ENCODE measurements around the gene PIAS4. TPM values are rescaled to one million over a fixed set of nuclear protein-coding genes. Genes with fewer than 3 reads are reported as not detected.

The PIAS4 gene
- total and polyA plus RNA-seq, 5 experiments from 2014 or later, result 3.2 to 34.9 (median 4.9) TPM

DNA sequence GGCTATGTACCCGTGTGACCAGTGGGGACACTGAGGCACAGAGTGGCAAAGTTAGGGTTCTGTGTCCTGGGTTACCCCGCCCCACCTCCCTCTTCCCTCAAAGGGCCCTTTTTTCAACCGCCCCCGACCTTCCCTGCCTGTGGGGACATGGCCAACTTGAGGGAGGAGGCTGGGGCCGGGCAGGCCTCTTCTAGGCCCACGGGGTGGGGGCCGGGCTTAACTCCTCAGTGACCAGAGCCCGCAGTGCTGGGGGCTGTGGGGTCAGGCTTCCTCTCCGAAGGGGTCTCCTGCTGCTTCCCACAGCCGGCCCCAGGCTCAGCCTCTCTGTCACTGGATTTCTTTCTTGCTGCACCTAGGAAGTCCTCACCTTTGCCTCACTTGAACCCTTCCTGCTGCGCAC lies 23.9 kb downstream of the PIAS4 start:
- Mint-ChIP-seq H3K36me3 (peaks cover 0 to 18% (median 0%) of the 10 kb centered on the region in 3 donors), H3K4me1 (no peaks in the 10 kb centered on the region), H3K9me3 (no peaks in the 10 kb centered on the region), H3K27ac (peak overlapping the region in 1 of 10 donors; percentile 58), H3K4me3 (no peak overlapping the region), H3K27me3 (no peaks in the 10 kb centered on the region)
- POLR2A ChIA-PET, result no interaction called here
- DNase-seq, result no peak
- no peak for ATAC-seq

DNA sequence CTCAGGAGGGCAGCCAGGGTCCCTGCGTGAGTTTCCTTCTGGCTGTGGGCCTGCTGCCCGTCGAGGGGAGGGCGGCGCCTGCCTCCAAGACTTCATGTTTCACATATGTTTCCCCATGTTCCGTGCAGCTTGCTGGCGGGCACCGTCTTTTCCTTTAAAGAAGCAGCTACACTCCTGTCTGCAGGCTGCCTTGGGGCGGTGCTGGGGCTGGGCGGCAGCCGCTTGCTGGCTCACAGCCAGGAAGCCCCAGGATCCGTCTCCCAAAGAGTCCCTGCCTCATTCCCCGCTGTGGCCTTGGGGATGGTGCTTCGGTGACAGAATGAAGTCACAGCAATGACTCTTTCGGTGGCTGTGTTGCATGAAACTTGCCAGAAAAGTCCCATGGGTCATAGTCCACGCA lies 24.9 kb downstream of the PIAS4 start:
- POLR2A ChIA-PET, result no interaction called here
- no peak for ATAC-seq

DNA sequence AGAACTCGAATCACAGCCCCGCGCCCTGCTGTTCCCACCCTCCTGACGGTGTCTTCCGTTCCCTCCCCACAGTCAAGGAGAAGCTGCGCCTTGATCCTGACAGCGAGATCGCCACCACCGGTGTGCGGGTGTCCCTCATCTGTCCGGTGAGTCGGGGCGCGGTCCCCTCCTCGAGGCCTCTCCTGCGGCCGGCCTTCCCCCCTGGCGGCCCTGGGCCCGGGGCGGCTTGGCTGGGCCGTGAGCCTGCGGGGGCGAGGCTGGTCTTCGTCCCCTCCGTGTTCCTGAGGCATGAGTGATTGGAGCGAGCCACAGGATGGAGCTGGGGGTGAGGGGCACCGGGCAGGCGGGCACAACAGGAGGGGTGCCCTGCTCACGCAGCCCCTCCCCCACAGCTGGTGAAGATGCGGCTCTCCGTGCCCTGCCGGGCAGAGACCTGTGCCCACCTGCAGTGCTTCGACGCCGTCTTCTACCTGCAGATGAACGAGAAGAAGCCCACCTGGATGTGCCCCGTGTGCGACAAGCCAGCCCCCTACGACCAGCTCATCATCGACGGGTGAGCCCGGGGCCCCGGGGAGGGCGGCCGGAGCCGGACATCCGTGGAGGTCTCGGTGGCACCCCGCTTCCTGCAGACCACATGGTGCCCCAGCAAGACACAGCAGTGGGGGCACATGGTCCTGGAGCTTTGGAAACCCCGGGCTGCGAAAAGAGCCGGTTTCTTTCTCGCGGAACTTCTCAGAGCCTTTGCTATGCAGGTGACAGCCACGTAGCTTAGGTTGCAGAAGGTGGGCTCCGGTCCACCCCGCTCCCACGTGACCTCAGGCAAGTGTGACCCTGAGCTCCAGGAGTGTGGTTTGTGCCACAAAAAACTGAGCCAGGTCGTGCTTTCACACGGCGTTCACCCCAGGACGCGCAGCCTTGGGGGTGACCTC lies 25.8 kb downstream of the PIAS4 start:
- Mint-ChIP-seq H3K27ac (no peak overlapping the region), H3K27me3 (no peaks in the 10 kb centered on the region), H3K4me3 (no peak overlapping the region), H3K4me1 (no peaks in the 10 kb centered on the region), H3K36me3 (peaks cover 0 to 9% (median 0%) of the 10 kb centered on the region in 3 donors), H3K9me3 (no peaks in the 10 kb centered on the region)
- ATAC-seq (no peak), DNase-seq (no peak)
- POLR2A ChIA-PET, result interaction anchor here (0.6 to 1.1 kb wide), 3 partner anchors 26 to 194 kb away, joined by 3 to 4 read pairs (median 4); no protein-coding TSS in a partner anchor

More for the DNA sequence above, 24.9 kb downstream of the PIAS4 start:
- H3K4me3 Mint-ChIP-seq, result no peak overlapping the region
- H3K27me3 Mint-ChIP-seq, result no peaks in the 10 kb centered on the region
- no peaks in the 10 kb centered on the region for H3K4me1 Mint-ChIP-seq
- H3K27ac Mint-ChIP-seq, result no peak overlapping the region
- no peaks in the 10 kb centered on the region for H3K9me3 Mint-ChIP-seq
- no peak for DNase-seq
- peaks cover 0 to 8% (median 0%) of the 10 kb centered on the region in 3 donors for H3K36me3 Mint-ChIP-seq

DNA sequence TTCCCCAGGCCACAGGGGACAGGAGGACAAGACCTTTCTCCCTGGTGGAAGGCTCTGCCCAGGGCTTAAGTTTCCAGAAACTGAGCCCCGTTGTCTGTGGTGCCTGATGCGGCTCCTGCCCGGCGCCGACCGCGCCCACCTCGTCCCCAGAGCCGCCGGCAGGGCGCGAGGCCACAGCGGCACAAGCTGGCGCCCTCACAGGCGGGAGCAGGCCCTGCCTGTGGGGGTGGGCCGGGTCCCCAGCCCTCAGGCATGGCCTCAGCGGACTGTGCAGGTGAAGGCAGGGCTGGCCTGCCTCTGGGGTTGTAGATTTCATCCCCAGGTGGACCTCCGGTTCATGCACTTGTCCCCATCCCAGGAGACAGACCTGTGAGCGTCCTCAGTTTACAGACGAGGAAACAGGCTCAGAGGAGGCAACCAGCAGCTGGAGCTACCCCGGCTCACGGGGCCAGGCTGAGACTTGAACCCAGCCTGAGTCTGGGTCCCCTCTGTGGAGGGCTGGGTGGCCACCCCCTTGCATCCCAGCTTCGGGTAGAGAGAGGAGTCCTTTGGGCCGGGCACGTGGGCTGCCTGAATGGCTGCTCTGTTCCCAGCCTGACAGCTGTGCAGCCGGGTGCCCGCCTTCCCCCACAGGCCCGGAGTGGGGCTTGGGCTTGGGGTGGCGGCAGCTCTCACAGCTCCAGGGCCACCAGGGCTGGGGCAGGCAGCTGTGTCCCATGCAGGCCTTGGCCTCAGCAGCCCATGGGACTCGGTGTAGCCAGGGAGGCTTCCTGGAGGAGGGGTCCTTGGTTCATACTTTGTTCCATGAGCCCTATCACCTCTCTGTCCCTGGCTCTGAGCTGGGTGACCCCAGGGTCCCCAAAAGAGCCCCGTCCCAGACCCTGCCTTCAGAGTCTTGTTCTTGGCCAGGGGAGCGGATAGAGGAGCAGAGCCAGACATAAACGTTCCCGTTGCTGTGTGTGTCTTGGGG lies 26.8 kb downstream of the PIAS4 start:
- ATAC-seq (no peak), DNase-seq (no peak)
- Mint-ChIP-seq H3K36me3 (peaks cover 0 to 6% (median 0%) of the 10 kb centered on the region in 3 donors), H3K4me1 (no peaks in the 10 kb centered on the region), H3K4me3 (no peak overlapping the region), H3K9me3 (no peaks in the 10 kb centered on the region), H3K27me3 (no peaks in the 10 kb centered on the region), H3K27ac (peak overlapping the region in 1 of 10 donors; percentile 62)
- POLR2A ChIA-PET, result interaction anchor here (0.5 to 1.1 kb wide), 6 partner anchors 22 to 1005 kb away, joined by 3 to 5 read pairs (median 3); no protein-coding TSS in a partner anchor

DNA sequence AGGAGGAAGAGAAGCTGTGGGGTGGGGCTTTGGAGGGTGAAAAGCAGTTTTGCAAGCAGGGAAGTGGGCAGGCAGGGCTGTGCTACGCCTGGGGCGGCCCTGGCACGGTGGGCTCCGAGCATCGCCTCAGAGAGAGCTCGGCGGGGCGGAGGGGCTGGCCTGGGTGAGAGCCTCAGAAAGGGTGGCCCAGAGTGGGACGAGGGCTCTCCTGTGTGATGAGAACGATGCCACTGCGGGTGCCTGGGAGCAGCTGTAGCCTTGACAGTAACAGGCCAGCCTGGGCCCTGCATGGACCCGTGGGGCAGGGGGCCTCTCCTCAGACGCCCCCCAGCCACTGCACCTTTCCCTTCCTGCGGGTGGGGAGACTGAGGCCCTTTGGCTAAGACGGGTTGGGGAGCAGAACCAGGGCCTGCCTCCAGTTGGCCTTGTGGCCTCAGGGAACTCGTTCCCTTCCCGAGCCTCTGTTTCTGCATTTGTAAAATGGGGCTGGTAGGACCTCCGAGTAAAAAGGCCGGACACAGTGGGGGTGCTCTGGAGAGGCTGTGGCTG lies 27.6 kb downstream of the PIAS4 start:
- POLR2A ChIA-PET, result interaction anchor here (0.5 to 1.1 kb wide), 4 partner anchors 22 to 1004 kb away, joined by 3 to 5 read pairs (median 3); no protein-coding TSS in a partner anchor
- no peak for DNase-seq
- Mint-ChIP-seq H3K36me3 (peaks cover 0 to 9% (median 0%) of the 10 kb centered on the region in 3 donors), H3K4me1 (peaks cover 0 to 3% (median 1%) of the 10 kb centered on the region in 4 donors), H3K27me3 (no peaks in the 10 kb centered on the region), H3K9me3 (no peaks in the 10 kb centered on the region), H3K4me3 (no peak overlapping the region), H3K27ac (peak overlapping the region in 1 of 10 donors; percentile 62)
- ATAC-seq, result no peak

DNA sequence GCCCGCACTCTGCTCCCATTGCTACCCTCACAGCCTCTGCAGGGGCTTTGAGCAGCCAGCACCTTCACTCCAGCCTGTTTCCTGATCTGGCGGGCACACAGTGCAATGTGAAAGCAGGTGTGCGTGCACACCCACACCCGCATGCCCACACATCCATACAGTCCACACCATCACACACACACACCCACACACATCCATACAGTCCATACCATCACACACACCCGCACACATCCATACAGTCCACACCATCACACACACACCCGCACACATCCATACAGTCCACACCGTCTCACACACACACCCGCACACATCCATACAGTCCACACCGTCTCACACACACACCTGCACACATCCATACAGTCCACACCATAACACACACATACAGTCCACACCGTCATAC lies 28.0 kb downstream of the PIAS4 start:
- no peak overlapping the region for H3K27ac Mint-ChIP-seq
- H3K4me3 Mint-ChIP-seq, result no peak overlapping the region
- no peak for DNase-seq
- H3K27me3 Mint-ChIP-seq, result no peaks in the 10 kb centered on the region
- peaks cover 0 to 9% (median 0%) of the 10 kb centered on the region in 3 donors for H3K36me3 Mint-ChIP-seq
- peaks cover 0 to 8% (median 5%) of the 10 kb centered on the region in 4 donors for H3K4me1 Mint-ChIP-seq
- no peaks in the 10 kb centered on the region for H3K9me3 Mint-ChIP-seq
- POLR2A ChIA-PET, result interaction anchor here (1.1 kb wide), 1 partner anchor 51 kb away, joined by 5 read pairs; no protein-coding TSS in a partner anchor
- ATAC-seq, result peak in 1 of 2 donors; percentile 11

DNA sequence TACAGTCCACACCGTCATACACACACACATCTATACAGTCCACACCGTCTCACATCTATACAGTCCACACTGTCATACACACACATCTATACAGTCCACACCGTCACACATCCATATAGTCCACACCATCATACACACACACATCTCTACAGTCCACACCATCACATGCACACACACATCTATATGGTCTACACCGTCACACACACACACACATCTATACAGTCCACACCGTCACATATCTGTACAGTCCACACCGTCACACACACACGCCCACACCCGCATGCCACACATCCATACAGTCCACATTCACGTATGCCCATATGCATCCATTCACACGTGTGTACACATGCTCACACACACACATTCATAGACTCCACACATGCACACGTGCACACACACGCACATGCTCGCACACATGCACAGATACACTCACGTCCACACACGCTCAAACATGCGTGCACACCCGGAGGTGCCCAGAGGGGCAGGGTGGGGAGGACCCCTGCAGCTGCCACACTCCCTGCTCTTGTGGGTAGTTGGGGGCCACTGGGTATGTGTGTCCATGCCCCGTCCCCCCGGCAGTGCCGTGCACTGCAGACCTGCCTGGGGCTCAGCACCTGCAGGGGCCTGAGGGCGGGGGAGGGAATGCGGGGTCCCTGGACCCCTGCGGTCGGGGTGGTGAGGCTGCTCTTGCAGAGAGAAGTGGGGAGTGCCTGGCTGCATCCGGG lies 29.2 kb downstream of the PIAS4 start:
- Mint-ChIP-seq H3K27ac (no peak overlapping the region), H3K4me1 (peaks cover 0 to 8% (median 5%) of the 10 kb centered on the region in 4 donors), H3K27me3 (no peaks in the 10 kb centered on the region), H3K4me3 (no peak overlapping the region), H3K36me3 (peaks cover 0 to 7% (median 0%) of the 10 kb centered on the region in 3 donors), H3K9me3 (no peaks in the 10 kb centered on the region)
- peak in 1 of 2 donors; percentile 14 for ATAC-seq
- POLR2A ChIA-PET, result no interaction called here
- no peak for DNase-seq

DNA sequence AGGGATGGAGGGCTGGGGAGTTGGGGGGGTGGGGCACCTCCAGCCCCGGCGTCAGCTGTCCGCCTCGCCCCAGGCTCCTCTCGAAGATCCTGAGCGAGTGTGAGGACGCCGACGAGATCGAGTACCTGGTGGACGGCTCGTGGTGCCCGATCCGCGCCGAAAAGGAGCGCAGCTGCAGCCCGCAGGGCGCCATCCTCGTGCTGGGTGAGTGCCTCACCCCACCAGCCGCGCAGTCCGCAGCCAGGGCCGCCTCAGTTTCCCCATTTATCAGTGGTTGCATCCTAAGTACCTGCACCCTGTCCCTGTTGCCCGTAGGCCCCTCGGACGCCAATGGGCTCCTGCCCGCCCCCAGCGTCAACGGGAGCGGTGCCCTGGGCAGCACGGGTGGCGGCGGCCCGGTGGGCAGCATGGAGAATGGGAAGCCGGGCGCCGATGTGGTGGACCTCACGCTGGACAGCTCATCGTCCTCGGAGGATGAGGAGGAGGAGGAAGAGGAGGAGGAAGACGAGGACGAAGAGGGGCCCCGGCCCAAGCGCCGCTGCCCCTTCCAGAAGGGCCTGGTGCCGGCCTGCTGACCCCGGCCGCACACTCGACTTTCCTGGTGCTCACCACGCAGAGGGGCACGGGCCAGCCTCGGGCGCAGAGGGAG lies 29.9 kb downstream of the PIAS4 start:
- H3K36me3 Mint-ChIP-seq, result peaks cover 0 to 9% (median 0%) of the 10 kb centered on the region in 3 donors
- H3K9me3 Mint-ChIP-seq, result no peaks in the 10 kb centered on the region
- H3K27ac Mint-ChIP-seq, result no peak overlapping the region
- H3K4me1 Mint-ChIP-seq, result peaks cover 0 to 8% (median 5%) of the 10 kb centered on the region in 4 donors
- H3K27me3 Mint-ChIP-seq, result no peaks in the 10 kb centered on the region
- no peak overlapping the region for H3K4me3 Mint-ChIP-seq
- ATAC-seq, result no peak
- POLR2A ChIA-PET, result no interaction called here
- DNase-seq, result no peak

DNA sequence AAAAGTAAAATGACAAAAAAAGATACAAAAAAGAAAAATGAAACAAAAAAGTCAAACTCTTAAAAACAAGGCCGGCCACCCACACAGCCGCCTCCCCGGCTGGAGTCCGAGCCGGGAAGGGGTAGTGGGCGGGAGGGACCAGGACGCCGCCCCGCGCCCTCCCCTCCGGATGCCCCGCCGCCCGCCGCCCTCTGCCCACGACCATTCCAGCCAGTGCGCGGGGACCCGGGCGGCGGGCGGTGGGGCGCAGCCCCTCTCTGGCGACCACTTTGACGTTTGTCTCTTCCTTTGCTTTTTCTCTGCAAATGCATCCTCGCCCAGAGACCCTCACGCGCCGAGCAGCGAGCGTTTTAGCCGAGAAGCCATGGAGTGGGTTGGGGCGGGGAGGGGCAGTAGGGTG lies 30.5 kb downstream of the PIAS4 start:
- no peak for ATAC-seq
- Mint-ChIP-seq H3K36me3 (peaks cover 0 to 9% (median 0%) of the 10 kb centered on the region in 3 donors), H3K9me3 (no peaks in the 10 kb centered on the region), H3K4me1 (peaks cover 0 to 8% (median 5%) of the 10 kb centered on the region in 4 donors), H3K27ac (no peak overlapping the region), H3K27me3 (no peaks in the 10 kb centered on the region), H3K4me3 (no peak overlapping the region)
- POLR2A ChIA-PET, result no interaction called here
- no peak for DNase-seq

DNA sequence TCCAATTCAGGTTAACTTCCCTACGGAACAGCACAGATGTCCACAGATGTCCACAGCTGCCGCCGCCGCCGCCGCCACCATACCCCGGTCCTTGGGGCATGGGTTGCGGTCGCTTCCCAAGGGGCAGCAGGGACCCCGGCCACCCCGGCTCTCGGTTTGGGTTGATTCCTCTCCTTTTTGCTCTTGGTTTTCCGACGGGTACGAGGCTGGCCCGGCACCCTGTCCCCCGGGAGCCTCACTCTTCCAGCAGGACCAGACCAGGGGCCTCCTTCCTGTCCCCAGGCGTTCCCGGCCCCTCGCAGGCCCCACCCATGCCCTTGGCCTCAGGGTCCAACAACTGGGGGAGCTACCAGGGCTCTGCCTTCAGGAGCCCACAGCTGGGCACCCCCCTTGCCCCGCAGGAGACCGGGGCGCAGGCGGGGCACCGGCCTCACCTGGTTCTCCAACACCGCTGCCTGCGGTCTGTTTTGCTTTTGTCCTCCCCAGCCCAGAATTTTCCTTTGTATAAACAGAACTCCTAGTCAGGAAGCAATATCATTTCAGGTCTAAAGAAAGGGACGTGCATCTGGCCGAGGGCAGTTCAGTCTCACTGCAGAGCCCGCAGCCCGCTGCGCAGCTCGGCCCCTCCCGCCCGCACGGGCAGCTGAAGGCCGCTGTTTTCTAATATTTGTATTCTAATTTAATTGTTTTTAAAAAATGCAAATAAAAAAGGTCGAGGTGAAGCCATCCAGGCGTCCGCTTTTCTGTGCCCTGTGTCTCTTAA lies 31.3 kb downstream of the PIAS4 start:
- Mint-ChIP-seq H3K4me1 (peaks cover 0 to 8% (median 5%) of the 10 kb centered on the region in 4 donors), H3K9me3 (no peaks in the 10 kb centered on the region)

More for the DNA sequence above, 31.3 kb downstream of the PIAS4 start:
- Mint-ChIP-seq H3K27ac (peak overlapping the region in 1 of 10 donors; percentile 65), H3K27me3 (no peaks in the 10 kb centered on the region), H3K36me3 (peaks cover 0 to 12% (median 0%) of the 10 kb centered on the region in 3 donors), H3K4me3 (no peak overlapping the region)
- POLR2A ChIA-PET, result interaction anchor here (0.9 to 1.3 kb wide), 2 partner anchors 24 to 26 kb away, joined by 3 to 4 read pairs; no protein-coding TSS in a partner anchor
- ATAC-seq (no peak), DNase-seq (no peak)
